Endodermal cell (in vitro differentiated cells): ENCODE measurements around the gene CASKIN2. TPM values are rescaled to one million over a fixed set of nuclear protein-coding genes. Genes with fewer than 3 reads are reported as not detected.

Experiments
- DNase-seq: peaks from one replicate; pipeline ENCODE4 v3.0.0-alpha.2; 2017
- H3K27ac ChIP-seq: 2 replicates; pipeline ENCODE4 v1.5.1; 2013; ENCODE audit warnings: mild to moderate bottlenecking, low read depth, low read length, moderate library complexity
- H3K27me3 ChIP-seq: 2 replicates; pipeline ENCODE4 v1.6.1; 2013; ENCODE audit warnings: mild to moderate bottlenecking, low read length, moderate library complexity; ENCODE audit not compliant: insufficient read depth, control insufficient read depth, poor library complexity, severe bottlenecking
- H3K36me3 ChIP-seq: 2 replicates; pipeline ENCODE4 v1.7.0; 2013; ENCODE audit warnings: mild to moderate bottlenecking, low read length, moderate library complexity; ENCODE audit not compliant: control insufficient read depth, insufficient read depth
- H3K4me1 ChIP-seq: one replicate; pipeline ENCODE4 v1.7.0; 2013; ENCODE audit warnings: low read length; ENCODE audit not compliant: control insufficient read depth, insufficient read depth
- H3K4me3 ChIP-seq: 2 replicates; pipeline ENCODE4 v1.5.1; 2013; ENCODE audit warnings: mild to moderate bottlenecking, low read length, moderate library complexity
- H3K9ac ChIP-seq: 2 replicates; pipeline ENCODE4 v1.6.1; 2013; ENCODE audit warnings: mild to moderate bottlenecking, low read length, moderate library complexity; ENCODE audit not compliant: poor library complexity, severe bottlenecking; ENCODE audit errors: extremely low read depth
- H3K9me3 ChIP-seq: 2 replicates; pipeline ENCODE4 v1.6.1; 2013; ENCODE audit warnings: mild to moderate bottlenecking, low read length, moderate library complexity; ENCODE audit not compliant: control insufficient read depth
- H3K27ac Mint-ChIP-seq: 2 replicates; pipeline ENCODE4 v1.8.0; 2020; ENCODE audit warnings: mixed read lengths
- H3K27me3 Mint-ChIP-seq: 2 replicates; pipeline ENCODE4 v1.8.0; 2021; ENCODE audit warnings: mild to moderate bottlenecking, mixed read lengths; ENCODE audit not compliant: insufficient read depth
- H3K36me3 Mint-ChIP-seq: 2 replicates; pipeline ENCODE4 v1.8.0; 2020; ENCODE audit warnings: low read depth, mixed read lengths
- H3K4me1 Mint-ChIP-seq: 2 replicates; pipeline ENCODE4 v1.8.0; 2020; ENCODE audit warnings: mixed read lengths
- H3K4me3 Mint-ChIP-seq: 2 replicates; pipeline ENCODE4 v1.8.0; 2020; ENCODE audit warnings: mild to moderate bottlenecking, moderate library complexity, mixed read lengths
- H3K9me3 Mint-ChIP-seq: 2 replicates; pipeline ENCODE4 v1.8.0; 2020; ENCODE audit warnings: mild to moderate bottlenecking, mixed read lengths
- CTCF ChIP-seq: fragments of 200-600 bp; sonication (generic); conservative IDR thresholded peaks from 2 replicates; pipeline ENCODE4 v1.5.0; 2021; ENCODE audit warnings: antibody characterized with exemption, mild to moderate bottlenecking
- WGBS, 2 experiments: methylation state at CpG; one replicate each; pipeline versions ENCODE4 v1.1.5 to v1.1.7; 2013; ENCODE audit warnings: missing lambda C conversion rate in 2 of 2, mixed read lengths in 1 of 2; ENCODE audit not compliant: insufficient coverage in 1 of 2, insufficient read length in 1 of 2; 5-methylcytosine and 5-hydroxymethylcytosine counted together
- total RNA-seq, 2 donors: library from RNA; stranded (reverse); fragmentation: NEBNext Ultra II Directional in 1 of 2; extraction: Animal tissue kit (Norgen Biotek cat#: 25700) in 1 of 2; gene quantifications; 2 replicates in 1 of 2; 3 replicates in 1 of 2; pipeline ENCODE4 v1.2.1, GENCODE V29; 2021

The CASKIN2 gene
- total RNA-seq, 2 donors from 2014 or later, result 26.4 to 31.0 TPM

- no peak overlapping the region for H3K4me3 ChIP-seq
- H3K9me3 ChIP-seq, result no peaks in the 10 kb centered on the region
- H3K4me1 ChIP-seq, result no peaks in the 10 kb centered on the region
- TF ChIP-seq CTCF, result no peak
- Mint-ChIP-seq H3K4me1 (no peaks in the 10 kb centered on the region), H3K4me3 (no peak overlapping the region), H3K27me3 (no peaks in the 10 kb centered on the region), H3K27ac (no peak overlapping the region), H3K36me3 (peaks cover 10% of the 10 kb centered on the region), H3K9me3 (no peaks in the 10 kb centered on the region)
- no peak for DNase-seq
- 91 to 100% methylated on average over 4 to 20 of the region's 21 CpGs for WGBS, 2 experiments
- peak overlapping the region; percentile 24 for H3K27ac ChIP-seq
- no peak overlapping the region for H3K9ac ChIP-seq
- no peaks in the 10 kb centered on the region for H3K27me3 ChIP-seq
- peaks cover 16% of the 10 kb centered on the region for H3K36me3 ChIP-seq
These were observed 17.2 kb downstream of the CASKIN2 start for GRCh38 chr17:75498039-75498725.

- no peak overlapping the region for H3K27ac Mint-ChIP-seq
- no peaks in the 10 kb centered on the region for H3K9me3 Mint-ChIP-seq
- peaks cover 16% of the 10 kb centered on the region for H3K36me3 Mint-ChIP-seq
- no peaks in the 10 kb centered on the region for H3K27me3 ChIP-seq
- H3K27me3 Mint-ChIP-seq, result no peaks in the 10 kb centered on the region
- no peak for TF ChIP-seq CTCF
- H3K9me3 ChIP-seq, result no peaks in the 10 kb centered on the region
- H3K27ac ChIP-seq, result no peak overlapping the region
- no peak overlapping the region for H3K4me3 ChIP-seq
- H3K9ac ChIP-seq, result no peak overlapping the region
- peaks cover 15% of the 10 kb centered on the region for H3K36me3 ChIP-seq
- no peaks in the 10 kb centered on the region for H3K4me1 Mint-ChIP-seq
- WGBS, 2 experiments, result 90 to 95% methylated on average over 11 of the region's 11 CpGs
- no peak overlapping the region for H3K4me3 Mint-ChIP-seq
- no peaks in the 10 kb centered on the region for H3K4me1 ChIP-seq
- DNase-seq, result no peak
These were observed 19.3 kb downstream of the CASKIN2 start for GRCh38 chr17:75496005-75496404.

- H3K4me1 ChIP-seq, result no peaks in the 10 kb centered on the region
- no peaks in the 10 kb centered on the region for H3K9me3 Mint-ChIP-seq
- peaks cover 8% of the 10 kb centered on the region for H3K36me3 ChIP-seq
- H3K9ac ChIP-seq, result no peak overlapping the region
- DNase-seq, result no peak
- H3K27me3 Mint-ChIP-seq, result no peaks in the 10 kb centered on the region
- peaks cover 16% of the 10 kb centered on the region for H3K36me3 Mint-ChIP-seq
- H3K4me1 Mint-ChIP-seq, result no peaks in the 10 kb centered on the region
- no peak overlapping the region for H3K27ac Mint-ChIP-seq
- no peaks in the 10 kb centered on the region for H3K9me3 ChIP-seq
- no peaks in the 10 kb centered on the region for H3K27me3 ChIP-seq
- H3K4me3 ChIP-seq, result no peak overlapping the region
- TF ChIP-seq CTCF, result no peak
- 93 to 95% methylated on average over 8 to 14 of the region's 14 CpGs for WGBS, 2 experiments
- H3K27ac ChIP-seq, result no peak overlapping the region
- H3K4me3 Mint-ChIP-seq, result no peak overlapping the region
These were observed 20.9 kb downstream of the CASKIN2 start for GRCh38 chr17:75494326-75494877.
